H9 (cell line): Measurements from ENCODE around the gene CT45A3. TPM values are rescaled to one million over a fixed set of nuclear protein-coding genes. Genes with fewer than 3 reads are reported as not detected.
"Not testable (repeated sequence)": the region's sequence is repeated elsewhere in the genome, so short reads cannot be mapped to it uniquely, and the experiment has no call there.

Experiments
- DNase-seq: peaks from one replicate; pipeline ENCODE4 v3.0.0-alpha.2; 2017
- H2AFZ ChIP-seq: one replicate; pipeline ENCODE4 v1.6.1; 2013; ENCODE audit warnings: mild to moderate bottlenecking, low read length, control low read depth, moderate library complexity
- H2AK5ac ChIP-seq: 2 replicates; pipeline ENCODE4 v1.6.1; 2013; ENCODE audit warnings: low read length, control low read depth, mixed read lengths; ENCODE audit not compliant: insufficient read length
- H2BK120ac ChIP-seq: one replicate; pipeline ENCODE4 v1.6.1; 2013; ENCODE audit warnings: low read depth, mild to moderate bottlenecking, low read length, control low read depth, inconsistent platforms; ENCODE audit not compliant: poor library complexity, severe bottlenecking
- H2BK12ac ChIP-seq: 2 replicates; pipeline ENCODE4 v1.6.1; 2013; ENCODE audit warnings: low read length, control low read depth, mixed read lengths, low read depth; ENCODE audit not compliant: insufficient read length
- H2BK15ac ChIP-seq: 2 replicates; pipeline ENCODE4 v1.6.1; 2013; ENCODE audit warnings: low read depth, low read length, control low read depth
- H2BK20ac ChIP-seq: one replicate; pipeline ENCODE4 v1.6.1; 2013; ENCODE audit warnings: low read depth, mild to moderate bottlenecking, low read length, control low read depth, inconsistent platforms; ENCODE audit not compliant: poor library complexity, severe bottlenecking
- H2BK5ac ChIP-seq: 2 replicates; pipeline ENCODE4 v1.6.1; 2013; ENCODE audit warnings: low read length, control low read depth, mixed read lengths; ENCODE audit not compliant: insufficient read length
- H3K14ac ChIP-seq: 2 replicates; pipeline ENCODE4 v1.6.1; 2013; ENCODE audit warnings: low read length, control low read depth; ENCODE audit not compliant: insufficient read depth
- H3K18ac ChIP-seq: 2 replicates; pipeline ENCODE4 v1.6.1; 2013; ENCODE audit warnings: low read depth, mild to moderate bottlenecking, mixed read lengths, low read length, control low read depth; ENCODE audit not compliant: insufficient read length
- H3K23ac ChIP-seq: 2 replicates; pipeline ENCODE4 v1.6.1; 2013; ENCODE audit warnings: low read length, control low read depth, mixed read lengths, low read depth; ENCODE audit not compliant: insufficient read length
- H3K23me2 ChIP-seq: 2 replicates; pipeline ENCODE4 v1.6.1; 2013; ENCODE audit warnings: low read depth, mild to moderate bottlenecking, mixed read lengths, low read length, control low read depth; ENCODE audit not compliant: insufficient read length, poor library complexity, severe bottlenecking
- H3K27ac ChIP-seq: 2 replicates; pipeline ENCODE4 v1.5.1; 2013; ENCODE audit warnings: low read length, control low read depth, mixed read lengths, low read depth; ENCODE audit not compliant: insufficient read length
- H3K27me3 ChIP-seq: 2 replicates; pipeline ENCODE4 v1.6.1; 2013; ENCODE audit warnings: low read length, control low read depth, inconsistent platforms; ENCODE audit not compliant: insufficient read depth
- H3K4ac ChIP-seq: 2 replicates; pipeline ENCODE4 v1.6.1; 2013; ENCODE audit warnings: low read depth, mild to moderate bottlenecking, control low read depth, inconsistent platforms, low read length, moderate library complexity
- H3K4me1 ChIP-seq: 2 replicates; pipeline ENCODE4 v1.6.1; 2013; ENCODE audit warnings: low read length, control low read depth, inconsistent platforms; ENCODE audit not compliant: insufficient read depth
- H3K4me2 ChIP-seq: 2 replicates; pipeline ENCODE4 v1.6.1; 2013; ENCODE audit warnings: low read length, control low read depth, mixed read lengths; ENCODE audit not compliant: insufficient read length, insufficient read depth
- H3K56ac ChIP-seq: 2 replicates; pipeline ENCODE4 v1.6.1; 2013; ENCODE audit warnings: low read depth, mild to moderate bottlenecking, mixed read lengths, low read length, control low read depth; ENCODE audit not compliant: insufficient read length
- H3K79me1 ChIP-seq: 2 replicates; pipeline ENCODE4 v1.6.1; 2013; ENCODE audit warnings: low read depth, mild to moderate bottlenecking, moderate library complexity, low read length, control low read depth, inconsistent platforms; ENCODE audit not compliant: insufficient read depth, poor library complexity, severe bottlenecking
- H3K79me2 ChIP-seq: 2 replicates; pipeline ENCODE4 v1.6.1; 2013; ENCODE audit warnings: low read length, control low read depth, inconsistent platforms; ENCODE audit not compliant: insufficient read depth
- H3K9ac ChIP-seq: 2 replicates; pipeline ENCODE4 v1.6.1; 2013; ENCODE audit warnings: low read length, control low read depth, mixed read lengths; ENCODE audit not compliant: insufficient read length; ENCODE audit errors: extremely low read depth
- H3K9me3 ChIP-seq: one replicate; pipeline ENCODE4 v1.6.1; 2013; ENCODE audit warnings: low read depth, low read length, inconsistent platforms; ENCODE audit not compliant: control insufficient read depth
- H3T11ph ChIP-seq: one replicate; pipeline ENCODE4 v1.6.1; 2013; ENCODE audit warnings: mild to moderate bottlenecking, low read length, control low read depth, inconsistent platforms
- H4K20me1 ChIP-seq: one replicate; pipeline ENCODE4 v1.6.1; 2013; ENCODE audit not compliant: control insufficient read depth, insufficient read length, insufficient read depth
- H4K5ac ChIP-seq: 2 replicates; pipeline ENCODE4 v1.6.1; 2013; ENCODE audit warnings: low read depth, mild to moderate bottlenecking, mixed read lengths, low read length, control low read depth; ENCODE audit not compliant: insufficient read length
- H4K8ac ChIP-seq: replicated peaks from 2 replicates; pipeline ENCODE4 v1.6.1; 2013; ENCODE audit warnings: low read length, control low read depth, mixed read lengths, low read depth; ENCODE audit not compliant: insufficient read length
- H4K91ac ChIP-seq: 2 replicates; pipeline ENCODE4 v1.6.1; 2013; ENCODE audit warnings: low read depth, mild to moderate bottlenecking, moderate library complexity, mixed read lengths, low read length, control low read depth; ENCODE audit not compliant: insufficient read length
- H3K27ac Mint-ChIP-seq, 3 experiments: 2 replicates in 2 of 3; 3 replicates in 1 of 3; pipeline ENCODE4 v1.8.0; 2020 to 2021; ENCODE audit warnings: mixed read lengths in 3 of 3, mild to moderate bottlenecking in 1 of 3, moderate library complexity in 1 of 3
- H3K27me3 Mint-ChIP-seq: 2 replicates; pipeline ENCODE4 v1.8.0; 2021; ENCODE audit warnings: low read depth, mild to moderate bottlenecking, moderate library complexity, mixed read lengths
- H3K36me3 Mint-ChIP-seq, 3 experiments: 2 replicates in 2 of 3; 3 replicates in 1 of 3; pipeline ENCODE4 v1.8.0; 2020 to 2021; ENCODE audit warnings: low read depth in 3 of 3, mixed read lengths in 3 of 3; ENCODE audit not compliant: insufficient read depth in 1 of 3
- H3K4me1 Mint-ChIP-seq, 2 experiments: 2 replicates each; pipeline ENCODE4 v1.8.0; 2020; ENCODE audit warnings: mixed read lengths in 2 of 2
- H3K4me3 Mint-ChIP-seq, 2 experiments: 2 replicates in 1 of 2; 3 replicates in 1 of 2; pipeline ENCODE4 v1.8.0; 2020 to 2021; ENCODE audit warnings: mild to moderate bottlenecking in 2 of 2, mixed read lengths in 2 of 2, moderate library complexity in 1 of 2
- H3K9me3 Mint-ChIP-seq, 2 experiments: 2 replicates in 1 of 2; 3 replicates in 1 of 2; pipeline ENCODE4 v1.8.0; 2020; ENCODE audit warnings: mild to moderate bottlenecking in 2 of 2, mixed read lengths in 2 of 2, moderate library complexity in 1 of 2
- WGBS: extraction: QIAGEN DNeasy Blood & Tissue Kit; methylation state at CpG from one replicate; pipeline ENCODE4 v1.1.7; 2013; ENCODE audit warnings: missing lambda C conversion rate, low lambda C conversion rate, mixed read lengths; ENCODE audit not compliant: insufficient read length; ENCODE audit errors: extremely low coverage; 5-methylcytosine and 5-hydroxymethylcytosine counted together
- long read RNA-seq: library from polyadenylated mRNA; unstranded; transcript quantifications from one replicate; pipeline ENCODE4 v2.0.0, GENCODE V29; 2020
- total RNA-seq: library from RNA; stranded (reverse); gene quantifications from 2 replicates; pipeline ENCODE4 v1.2.1, GENCODE V29; 2021

Gene CT45A3
- not detected in 2 replicates for total RNA-seq
- long read RNA-seq, result 0 reads

- WGBS, result no CpG with 5 or more reads among the region's 17 CpGs
- not testable (repeated sequence) for H3K9ac ChIP-seq, H3K9me3 ChIP-seq, H3K4me2 ChIP-seq, H3K4me1 Mint-ChIP-seq, H3K4me1 ChIP-seq, H4K8ac ChIP-seq, H3K27me3 ChIP-seq, H2AFZ ChIP-seq, H3K4me3 Mint-ChIP-seq, H3K4ac ChIP-seq, H2BK15ac ChIP-seq, H3K14ac ChIP-seq, H3K79me2 ChIP-seq, H3K27ac Mint-ChIP-seq, H2AK5ac ChIP-seq, H3K79me1 ChIP-seq, H2BK120ac ChIP-seq, H3K18ac ChIP-seq, H2BK5ac ChIP-seq, H3K27ac ChIP-seq, H3T11ph ChIP-seq, H3K36me3 Mint-ChIP-seq, H3K23ac ChIP-seq, H3K56ac ChIP-seq, H4K20me1 ChIP-seq, H3K9me3 Mint-ChIP-seq, DNase-seq, H2BK12ac ChIP-seq, H3K23me2 ChIP-seq, H4K5ac ChIP-seq, H3K27me3 Mint-ChIP-seq, H2BK20ac ChIP-seq, H4K91ac ChIP-seq
Observed at GRCh38 chrX:135768091-135768490, at the start of gene CT45A3. CT45A3 (minus strand) TSS chrX:135768191; CDS start chrX:135764444, 3,747 bp downstream.

GRCh38 chrX:135802687-135803086 is 34.7 kb upstream of the CT45A3 start, which contains the start of gene CT45A6:
CT45A6 (minus strand) TSS chrX:135802787; CDS start chrX:135798993, 3,794 bp downstream.
- not testable (repeated sequence) for H3K9me3 Mint-ChIP-seq, H3K23ac ChIP-seq, H3K18ac ChIP-seq, H3K4me2 ChIP-seq, H3K23me2 ChIP-seq, H2BK20ac ChIP-seq, H3K4me1 Mint-ChIP-seq, H4K91ac ChIP-seq, H4K5ac ChIP-seq, H3T11ph ChIP-seq, H3K9ac ChIP-seq, H3K36me3 Mint-ChIP-seq, H4K20me1 ChIP-seq, H3K4me3 Mint-ChIP-seq, H3K27me3 Mint-ChIP-seq, H2BK15ac ChIP-seq, H3K9me3 ChIP-seq, H3K27ac Mint-ChIP-seq, H2AK5ac ChIP-seq, H3K4ac ChIP-seq, H3K14ac ChIP-seq, H2BK5ac ChIP-seq, H3K56ac ChIP-seq, H3K27me3 ChIP-seq, H3K79me1 ChIP-seq, H4K8ac ChIP-seq, DNase-seq, H2BK120ac ChIP-seq, H3K79me2 ChIP-seq, H3K27ac ChIP-seq, H2BK12ac ChIP-seq, H3K4me1 ChIP-seq, H2AFZ ChIP-seq
- WGBS, result no CpG with 5 or more reads among the region's 16 CpGs
